HepG2 (cell line): ENCODE results near the gene SERPINB1. TPM values are rescaled to one million over a fixed set of nuclear protein-coding genes. Genes with fewer than 3 reads are reported as not detected.

Experiments used
- ATF7-NPFF ChIP-seq: sonication (generic); formaldehyde crosslinking; IDR thresholded peaks from 2 replicates; pipeline ENCODE4 v1.8.1; 2023; ENCODE audit warnings: mild to moderate bottlenecking, low read depth, missing genetic modification reagents, moderate library complexity
- DRAP1 ChIP-seq: IDR thresholded peaks from 2 replicates; pipeline ENCODE4 v1.6.1; 2016; ENCODE audit warnings: missing genetic modification reagents, missing compliant biosample characterization
- FOXO4 ChIP-seq: sonication (generic); formaldehyde crosslinking; conservative IDR thresholded peaks from 2 replicates; pipeline ENCODE4 v1.8.1; 2023; ENCODE audit warnings: missing genetic modification reagents
- GLI4 ChIP-seq: sonication (generic); formaldehyde crosslinking; IDR thresholded peaks from 2 replicates; pipeline ENCODE4 v1.5.1; 2020; ENCODE audit warnings: missing genetic modification reagents, mild to moderate bottlenecking, moderate library complexity, borderline replicate concordance
- HES4 ChIP-seq: sonication (generic); formaldehyde crosslinking; IDR thresholded peaks from 2 replicates; pipeline ENCODE4 v1.9.0; 2021; ENCODE audit warnings: mild to moderate bottlenecking, missing genetic modification reagents, borderline replicate concordance
- HNRNPH1 ChIP-seq: fragments of 200-400 bp; formaldehyde crosslinking; optimal IDR thresholded peaks from 2 replicates; pipeline ENCODE3; 2017; ENCODE audit warnings: mild to moderate bottlenecking, low read depth, low read length
- KDM5A ChIP-seq: fragments of 200-600 bp; sonication (generic); IDR thresholded peaks from 2 replicates; pipeline ENCODE4 v1.7.0; 2018; ENCODE audit warnings: antibody characterized with exemption, mild to moderate bottlenecking, low read length, borderline replicate concordance
- MBD4 ChIP-seq: IDR thresholded peaks from 2 replicates; pipeline ENCODE4 v1.6.1; 2012; ENCODE audit warnings: low read length, inconsistent platforms, borderline replicate concordance
- RAD21 ChIP-seq: fragments of 450-650 bp; formaldehyde crosslinking; IDR thresholded peaks from 2 replicates; pipeline ENCODE4 v1.5.0; 2020; ENCODE audit warnings: mild to moderate bottlenecking
- SMAD3 ChIP-seq: sonication (generic); formaldehyde crosslinking; IDR thresholded peaks from 2 replicates; pipeline ENCODE4 v1.4.0; 2020; ENCODE audit warnings: missing genetic modification reagents
- SRSF1 ChIP-seq: fragments of 200-400 bp; formaldehyde crosslinking; optimal IDR thresholded peaks from 2 replicates; pipeline ENCODE3; 2017; ENCODE audit warnings: mild to moderate bottlenecking, low read depth, low read length, moderate library complexity
- ZHX1 ChIP-seq: sonication (generic); formaldehyde crosslinking; IDR thresholded peaks from 2 replicates; pipeline ENCODE4 v1.8.1; 2022; ENCODE audit warnings: low read depth, mild to moderate bottlenecking, missing genetic modification reagents
- ZHX2 ChIP-seq, 2 experiments: sonication (generic) in 1 of 2; formaldehyde crosslinking in 1 of 2; IDR thresholded peaks; 2 replicates each; pipeline versions ENCODE4 v1.6.1 to v1.9.0; 2014 to 2022; ENCODE audit warnings: antibody characterized with exemption in 1 of 2, borderline replicate concordance in 1 of 2, inconsistent platforms in 1 of 2, low read depth in 1 of 2, missing genetic modification reagents in 1 of 2
- ZNF160 ChIP-seq: sonication (generic); formaldehyde crosslinking; IDR thresholded peaks from 2 replicates; pipeline ENCODE4 v1.8.0; 2022; ENCODE audit warnings: mild to moderate bottlenecking, inconsistent platforms, missing genetic modification reagents
- ZNF563 ChIP-seq: sonication (generic); formaldehyde crosslinking; IDR thresholded peaks from 2 replicates; pipeline ENCODE4 v1.8.0; 2022; ENCODE audit warnings: mild to moderate bottlenecking, moderate library complexity, missing genetic modification reagents
- ZNF616 ChIP-seq: sonication (generic); formaldehyde crosslinking; IDR thresholded peaks from 2 replicates; pipeline ENCODE4 v1.5.0; 2020; ENCODE audit warnings: low read depth, mild to moderate bottlenecking, missing genetic modification reagents
- ZNF740 ChIP-seq: sonication (generic); formaldehyde crosslinking; IDR thresholded peaks from 2 replicates; pipeline ENCODE4 v1.4.0; 2020; ENCODE audit warnings: missing genetic modification reagents
- polyA plus RNA-seq, 8 experiments: library from polyadenylated mRNA; depleted of rRNA in 3 of 8; stranded (reverse) in 7 of 8; unstranded in 1 of 8; fragments of >200 nt; fragmentation: Illumina TruSeq in 4 of 8; extraction: Trizol in 4 of 8; gene quantifications; 2 replicates each; pipeline versions ENCODE4 v1.2.1 to v1.2.3, GENCODE V29; 2011 to 2016; ENCODE audit warnings: low read depth in 4 of 8, missing spikeins in 1 of 8, mixed read lengths in 1 of 8; ENCODE audit not compliant: insufficient read depth in 1 of 8
- total RNA-seq, 5 experiments: library from RNA; depleted of rRNA; stranded (reverse); fragments of >200 nt; fragmentation: Illumina TruSeq; extraction: Trizol; gene quantifications; 2 replicates each; pipeline ENCODE4 v1.2.3, GENCODE V29; 2016; ENCODE audit warnings: low read depth in 1 of 5

SERPINB1 gene
- total and polyA plus RNA-seq, 2 of the 13 experiments (the other 11 are each of a cell fraction or from before 2014, with no cell fraction given) = 41.4 to 60.5 TPM

GRCh38 chr6:2839982-2840748 is 1.5 kb downstream of the SERPINB1 start (continued):
- TF ChIP-seq ZNF160 (no peak), SMAD3 (CRISPR knock-in tag) (0 out of 2 replicates have a peak, but pooled peaks have one; percentile 24), ZHX2 (IDR thresholded peaks at IDR 0.05; ENCODE audit: low read depth) (no peak), ZHX2 (CRISPR knock-in tag; IDR thresholded peaks at IDR 0.05; ENCODE audit: borderline replicate concordance) (no peak), FOXO4 (CRISPR knock-in tag) (no peak), ZHX1 (CRISPR knock-in tag) (no peak; the same call in 1 of the 2 replicates), ZNF563 (CRISPR knock-in tag) (no peak), RAD21 (CRISPR knock-in tag) (no peak), SRSF1 (no peak), KDM5A (no peak), HES4 (CRISPR knock-in tag) (no peak), MBD4 (no peak), ZNF616 (CRISPR knock-in tag) (no peak), HNRNPH1 (no peak), DRAP1 (no peak; the same call in 1 of the 2 replicates), GLI4 (CRISPR knock-in tag) (no peak), ATF7-NPFF (CRISPR knock-in tag) (no peak), ZNF740 (CRISPR knock-in tag) (no peak)
